ENCODE measurements around the gene DEPDC1. TPM values are rescaled to one million over a fixed set of nuclear protein-coding genes. Genes with fewer than 3 reads are reported as not detected.

DEPDC1 gene
- total RNA-seq, 1 donor from 2014 or later = 2.6 TPM

- H3K4me2 ChIP-seq (ENCODE audit: low read length) = no peak overlapping the region
- no peak overlapping the region for H3K4me3 ChIP-seq (ENCODE audit: insufficient read depth, low read depth, low read length)
- no peaks in the 10 kb centered on the region for H3K4me1 ChIP-seq (ENCODE audit: insufficient read depth, low read length)
- FAIRE-seq (no peak), DNase-seq (ENCODE audit: low read depth) (no peak)
- TF ChIP-seq EZH2 (IDR thresholded peaks at IDR 0.05; ENCODE audit: insufficient read depth, low read length) = no peak
- TF ChIP-seq CTCF (IDR thresholded peaks at IDR 0.05; ENCODE audit: insufficient read depth, low read depth, low read length) = no peak
- H3K9me3 ChIP-seq (ENCODE audit: insufficient read depth, low read depth, low read length) = no peaks in the 10 kb centered on the region
- Mint-ChIP-seq H3K27ac (ENCODE audit: unreplicated experiment) (no peak overlapping the region), H3K27me3 (ENCODE audit: low read depth, unreplicated experiment) (no peaks in the 10 kb centered on the region), H3K9me3 (ENCODE audit: unreplicated experiment) (no peaks in the 10 kb centered on the region), H3K36me3 (ENCODE audit: low read depth, unreplicated experiment) (no peaks in the 10 kb centered on the region), H3K4me1 (ENCODE audit: low read depth, unreplicated experiment) (peaks cover 5% of the 10 kb centered on the region), H3K4me3 (ENCODE audit: unreplicated experiment) (no peak overlapping the region)
- no peaks in the 10 kb centered on the region for H3K79me2 ChIP-seq (ENCODE audit: insufficient read depth, low read length)
- no peak overlapping the region for H3K9ac ChIP-seq (ENCODE audit: low read length)
- no peak overlapping the region for H2AFZ ChIP-seq (ENCODE audit: low read depth, low read length)
- H3K36me3 ChIP-seq (ENCODE audit: insufficient read depth, low read length) = no peaks in the 10 kb centered on the region
- H3K27me3 ChIP-seq (ENCODE audit: insufficient read depth, low read length) = no peaks in the 10 kb centered on the region
- H3K27ac ChIP-seq (ENCODE audit: low read depth, low read length) = no peak overlapping the region
- no peaks in the 10 kb centered on the region for H4K20me1 ChIP-seq (ENCODE audit: insufficient read depth, low read length)
These were observed 42.1 kb upstream of the DEPDC1 start for GRCh38 chr1:68538941-68539340.

- TF ChIP-seq EZH2 (IDR thresholded peaks at IDR 0.05; ENCODE audit: insufficient read depth, low read length) (no peak), CTCF (IDR thresholded peaks at IDR 0.05; ENCODE audit: insufficient read depth, low read depth, low read length) (no peak)
- H3K4me1 Mint-ChIP-seq (ENCODE audit: low read depth, unreplicated experiment) = no peaks in the 10 kb centered on the region
- no peaks in the 10 kb centered on the region for H3K36me3 ChIP-seq (ENCODE audit: insufficient read depth, low read length)
- no peak overlapping the region for H3K9ac ChIP-seq (ENCODE audit: low read length)
- H3K4me3 ChIP-seq (ENCODE audit: insufficient read depth, low read depth, low read length) = no peak overlapping the region
- H3K27me3 ChIP-seq (ENCODE audit: insufficient read depth, low read length) = no peaks in the 10 kb centered on the region
- no peaks in the 10 kb centered on the region for H3K27me3 Mint-ChIP-seq (ENCODE audit: low read depth, unreplicated experiment)
- H3K4me3 Mint-ChIP-seq (ENCODE audit: unreplicated experiment) = no peak overlapping the region
- no peaks in the 10 kb centered on the region for H4K20me1 ChIP-seq (ENCODE audit: insufficient read depth, low read length)
- no peak overlapping the region for H3K27ac Mint-ChIP-seq (ENCODE audit: unreplicated experiment)
- H3K27ac ChIP-seq (ENCODE audit: low read depth, low read length) = no peak overlapping the region
- H3K4me1 ChIP-seq (ENCODE audit: insufficient read depth, low read length) = no peaks in the 10 kb centered on the region
- no peak overlapping the region for H3K4me2 ChIP-seq (ENCODE audit: low read length)
- DNase-seq (ENCODE audit: low read depth) (no peak), FAIRE-seq (no peak)
- H3K79me2 ChIP-seq (ENCODE audit: insufficient read depth, low read length) = no peaks in the 10 kb centered on the region
- peaks cover 4% of the 10 kb centered on the region for H3K9me3 Mint-ChIP-seq (ENCODE audit: unreplicated experiment)
- H3K9me3 ChIP-seq (ENCODE audit: insufficient read depth, low read depth, low read length) = no peaks in the 10 kb centered on the region
- H2AFZ ChIP-seq (ENCODE audit: low read depth, low read length) = no peak overlapping the region
- no peaks in the 10 kb centered on the region for H3K36me3 Mint-ChIP-seq (ENCODE audit: low read depth, unreplicated experiment)
These were observed 31.4 kb upstream of the DEPDC1 start for GRCh38 chr1:68528243-68528642.

- TF ChIP-seq CTCF (IDR thresholded peaks at IDR 0.05; ENCODE audit: insufficient read depth, low read depth, low read length) (no peak), EZH2 (IDR thresholded peaks at IDR 0.05; ENCODE audit: insufficient read depth, low read length) (no peak)
- H4K20me1 ChIP-seq (ENCODE audit: insufficient read depth, low read length) = no peaks in the 10 kb centered on the region
- no peak overlapping the region for H3K9ac ChIP-seq (ENCODE audit: low read length)
- no peak overlapping the region for H3K27ac ChIP-seq (ENCODE audit: low read depth, low read length)
- DNase-seq (ENCODE audit: low read depth) (no peak), FAIRE-seq (no peak)
- H3K4me3 ChIP-seq (ENCODE audit: insufficient read depth, low read depth, low read length) = no peak overlapping the region
- no peak overlapping the region for H3K4me2 ChIP-seq (ENCODE audit: low read length)
- H3K27me3 ChIP-seq (ENCODE audit: insufficient read depth, low read length) = no peaks in the 10 kb centered on the region
- no peak overlapping the region for H3K4me3 Mint-ChIP-seq (ENCODE audit: unreplicated experiment)
- no peaks in the 10 kb centered on the region for H3K36me3 Mint-ChIP-seq (ENCODE audit: low read depth, unreplicated experiment)
- H2AFZ ChIP-seq (ENCODE audit: low read depth, low read length) = no peak overlapping the region
- no peaks in the 10 kb centered on the region for H3K79me2 ChIP-seq (ENCODE audit: insufficient read depth, low read length)
- H3K9me3 ChIP-seq (ENCODE audit: insufficient read depth, low read depth, low read length) = no peaks in the 10 kb centered on the region
- H3K4me1 Mint-ChIP-seq (ENCODE audit: low read depth, unreplicated experiment) = no peaks in the 10 kb centered on the region
- no peaks in the 10 kb centered on the region for H3K27me3 Mint-ChIP-seq (ENCODE audit: low read depth, unreplicated experiment)
- no peaks in the 10 kb centered on the region for H3K9me3 Mint-ChIP-seq (ENCODE audit: unreplicated experiment)
- H3K27ac Mint-ChIP-seq (ENCODE audit: unreplicated experiment) = no peak overlapping the region
- no peaks in the 10 kb centered on the region for H3K36me3 ChIP-seq (ENCODE audit: insufficient read depth, low read length)
- H3K4me1 ChIP-seq (ENCODE audit: insufficient read depth, low read length) = no peaks in the 10 kb centered on the region
These were observed 28.9 kb upstream of the DEPDC1 start for GRCh38 chr1:68525781-68526180.
